Mesangial cell (primary cell): ENCODE data around the gene EPHA1. TPM values are rescaled to one million over a fixed set of nuclear protein-coding genes. Genes with fewer than 3 reads are reported as not detected.

Experiments used
- total RNA-seq: library from RNA; depleted of rRNA; stranded (reverse); fragments of >200 nt; gene quantifications from 2 replicates; pipeline ENCODE4 v1.2.3, GENCODE V29; 2015

The EPHA1 gene
- 0.33 and 1.6 TPM in 2 replicates for total RNA-seq

GRCh38 chr7:143408686-143409561, at the start of gene EPHA1:
Gene EPHA1 (minus strand): TSS chr7:143408856. CDS start chr7:143408805, 51 bp downstream.

DNA sequence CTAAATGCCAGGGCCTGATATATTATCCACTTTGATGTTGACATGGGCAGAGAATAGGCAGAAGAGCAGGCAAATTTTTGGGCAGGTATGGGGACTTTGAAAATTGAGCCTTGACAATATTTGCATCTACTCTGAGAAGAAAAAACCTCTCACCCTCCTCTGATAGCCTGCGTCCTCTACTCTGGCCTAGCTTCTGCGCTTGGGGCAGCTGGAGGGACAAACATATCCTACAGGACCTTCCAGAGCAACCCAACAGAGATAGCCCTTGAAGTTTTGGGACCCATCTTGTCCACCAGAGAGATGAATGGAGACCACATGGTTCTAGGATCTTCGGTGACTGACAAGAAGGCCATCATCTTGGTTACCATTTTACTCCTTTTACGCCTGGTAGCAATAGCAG, 34.5 kb upstream of the EPHA1 start, which contains the start of gene TAS2R60:
TSS of gene TAS2R60 (plus strand) at position 301 of the 400 bp plus-strand sequence. CDS start at position 301, 0 bp downstream.

DNA sequence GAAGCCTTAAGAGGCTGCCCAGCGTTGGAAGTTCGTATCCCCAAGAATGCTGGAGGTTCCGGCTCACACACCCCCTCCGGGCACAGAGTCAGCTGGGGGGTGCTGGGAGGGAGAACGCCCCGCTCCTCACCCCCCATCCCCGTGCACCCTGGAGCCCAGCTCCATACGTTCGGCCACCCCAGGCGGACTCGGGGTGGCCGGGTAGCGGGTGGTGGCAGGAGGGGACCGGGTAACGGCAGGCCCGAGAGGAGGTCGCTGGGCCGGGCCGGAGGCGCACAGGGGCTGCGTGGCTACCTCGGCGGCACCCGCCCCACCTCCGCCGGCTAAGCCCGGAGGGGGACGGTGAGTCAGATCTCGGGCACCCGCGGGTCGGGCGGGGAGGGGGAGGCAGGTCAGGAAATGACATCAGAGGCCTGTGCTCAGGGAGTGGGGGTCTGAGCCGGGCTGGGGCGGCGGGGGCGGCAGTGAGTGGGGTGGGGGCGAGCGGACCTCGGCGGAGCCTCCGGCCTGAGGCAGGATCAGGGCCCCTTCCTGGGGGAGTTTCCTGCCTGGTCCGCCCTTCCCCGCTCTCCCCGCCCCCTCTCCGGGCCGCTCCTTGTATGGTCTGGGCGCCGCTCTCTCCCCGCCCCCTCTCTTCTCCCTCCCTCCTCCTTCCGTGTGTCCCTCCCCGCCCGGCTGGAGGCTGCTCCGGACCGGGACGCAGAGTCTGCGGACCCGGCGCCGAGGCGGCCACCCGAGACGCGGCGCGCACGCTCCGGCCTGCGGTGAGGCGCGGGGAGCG, 27.8 kb downstream of the EPHA1 start, which contains the start of gene ZYX:
TSS of gene ZYX (plus strand) at position 700 of the 781 bp plus-strand sequence. CDS start 227 bp downstream, outside the sequence.

DNA sequence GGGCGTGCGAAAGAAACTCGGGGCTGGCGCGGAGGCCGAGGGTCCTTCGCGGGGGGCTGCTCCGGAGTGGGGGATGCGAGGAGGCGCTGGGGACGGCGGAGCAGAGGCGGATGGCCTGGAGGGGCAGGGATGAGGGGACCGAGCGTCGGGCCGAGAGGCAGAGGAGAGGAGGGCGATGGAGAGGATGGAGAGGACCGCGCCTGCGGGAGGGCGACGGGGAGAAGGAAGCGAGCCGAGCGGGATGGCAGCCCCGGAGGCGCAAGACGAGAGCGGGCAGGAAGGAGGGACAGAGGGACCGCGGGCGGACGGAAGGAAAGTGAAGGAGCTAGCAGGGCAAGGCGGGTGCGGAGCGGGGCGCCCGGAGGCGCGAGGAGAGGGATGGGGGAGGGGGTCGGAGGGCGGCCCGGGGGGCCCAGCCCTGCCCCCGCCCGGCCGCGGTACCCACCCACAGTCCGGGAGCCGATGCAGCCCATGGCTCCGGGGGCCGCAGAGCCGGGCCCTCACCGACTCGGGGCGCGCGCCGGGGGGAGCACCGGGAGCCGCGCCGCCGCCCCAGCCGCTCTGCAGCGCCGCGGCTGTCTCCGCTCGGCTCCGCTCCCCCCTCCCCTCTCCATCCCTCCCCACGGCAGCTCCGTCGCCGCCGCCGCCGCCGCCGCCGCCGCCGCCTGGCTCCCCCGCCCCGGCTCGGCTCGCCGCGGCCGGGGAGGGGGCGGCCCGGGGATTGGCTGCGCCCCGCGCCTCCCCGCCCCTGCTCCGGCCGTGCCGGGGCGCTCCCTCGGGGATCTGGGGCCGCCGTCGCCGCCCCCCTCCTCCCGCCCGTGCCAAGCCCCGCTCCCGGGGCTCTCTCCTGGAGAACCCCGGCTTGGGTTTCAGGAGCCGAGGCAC, 46.3 kb downstream of the EPHA1 start, which contains the start of gene FAM131B:
TSS of gene FAM131B (minus strand) at position 583 of the 885 bp plus-strand sequence. CDS start at position 473, 110 bp downstream.

Other genes with a start within 250 kb of the EPHA1 start
- gene TAS2R39, start 225.4 kb downstream of the EPHA1 start, total RNA-seq, result not detected in 2 replicates
- gene TAS2R40, start 186.8 kb downstream of the EPHA1 start, total RNA-seq, result not detected in 2 replicates
- 125 and 234 TPM in 2 replicates for gene GSTK1, start 145.4 kb downstream of the EPHA1 start, total RNA-seq
- 5.5 and 30.2 TPM in 2 replicates for gene TMEM139, start 123.9 kb downstream of the EPHA1 start, total RNA-seq
- 16.2 and 17.8 TPM in 2 replicates for gene CASP2, start 120.5 kb downstream of the EPHA1 start, total RNA-seq
- not detected in 2 replicates for gene CLCN1, start 92.7 kb downstream of the EPHA1 start, total RNA-seq
- 0.33 and 2.2 TPM in 2 replicates for gene FAM131B, start 46.1 kb downstream of the EPHA1 start, total RNA-seq
- gene ZYX, start 27.5 kb downstream of the EPHA1 start, total RNA-seq, result 284 and 314 TPM in 2 replicates
- not detected in 2 replicates for gene TAS2R60, start 34.6 kb upstream of the EPHA1 start, total RNA-seq
- gene TAS2R41, start 69.0 kb upstream of the EPHA1 start, total RNA-seq, result not detected in 2 replicates
- gene CTAGE15, start 162.9 kb upstream of the EPHA1 start, total RNA-seq, result not detected in 2 replicates
- gene TCAF2, start 212.1 kb upstream of the EPHA1 start, total RNA-seq, result 0.38 and 0.98 TPM in 2 replicates